Measurements from ENCODE around the gene CLEC4C. TPM values are rescaled to one million over a fixed set of nuclear protein-coding genes. Genes with fewer than 3 reads are reported as not detected.
"Not testable (repeated sequence)": the region's sequence is repeated elsewhere in the genome, so short reads cannot be mapped to it uniquely, and the experiment has no call there.

Gene CLEC4C
- not detected in 2 replicates for total RNA-seq (2014; rRNA removed; shearing (Covaris generic); ENCODE audit: low replicate concordance)

GRCh38 chr12:7747246-7747645 lies at the start of gene CLEC4C:
TSS of gene CLEC4C (minus strand) at chr12:7747375. CDS start at chr12:7747348, 27 bp downstream.
- no peak for DNase-seq (ENCODE audit: low read depth)
- in situ Hi-C loops (cut with HindIII; ENCODE audit: low pct_unique_long_range_greater_than_20kb, low sequenced_read_pairs): no loop called here

GRCh38 chr12:7793211-7793610 lies 46.0 kb upstream of the CLEC4C start:
- no peak for DNase-seq (ENCODE audit: low read depth)
- in situ Hi-C loops (cut with HindIII; ENCODE audit: low pct_unique_long_range_greater_than_20kb, low sequenced_read_pairs): no loop called here

DNA sequence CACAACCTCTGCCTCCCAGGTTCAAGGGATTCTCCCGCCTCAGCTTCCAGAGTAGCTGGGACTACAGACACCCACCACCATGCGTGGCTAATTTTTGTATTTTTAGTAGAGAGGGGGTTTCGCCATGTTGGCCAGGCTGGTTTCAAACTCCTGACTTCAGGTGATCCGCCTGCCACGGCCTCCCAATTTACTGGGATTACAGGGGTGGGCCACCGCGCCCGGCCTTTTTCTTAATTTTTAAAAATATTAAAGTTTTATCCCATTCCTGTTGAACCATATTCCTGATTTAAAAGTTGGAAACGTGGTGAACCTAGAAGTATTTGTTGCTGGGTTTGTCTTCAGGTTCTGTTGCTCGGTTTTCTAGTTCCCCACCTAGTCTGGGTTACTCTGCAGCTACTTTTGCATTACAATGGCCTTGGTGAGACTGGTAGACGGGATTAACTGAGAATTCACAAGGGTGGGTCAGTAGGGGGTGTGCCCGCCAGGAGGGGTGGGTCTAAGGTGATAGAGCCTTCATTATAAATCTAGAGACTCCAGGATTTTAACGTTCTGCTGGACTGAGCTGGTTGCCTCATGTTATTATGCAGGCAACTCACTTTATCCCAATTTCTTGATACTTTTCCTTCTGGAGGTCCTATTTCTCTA lies 41.8 kb upstream of the CLEC4C start, which contains the start of gene NANOG:
NANOG (plus strand) TSS at position 519 of the 645 bp plus-strand sequence. CDS start 213 bp downstream, outside the sequence.
- in situ Hi-C loops (cut with HindIII; ENCODE audit: low pct_unique_long_range_greater_than_20kb, low sequenced_read_pairs); DNase-seq (ENCODE audit: low read depth): not testable (repeated sequence)

- in situ Hi-C loops (cut with HindIII; ENCODE audit: low pct_unique_long_range_greater_than_20kb, low sequenced_read_pairs): no loop called here
- DNase-seq (ENCODE audit: low read depth): no peak
These were observed 41.1 kb upstream of the CLEC4C start for GRCh38 chr12:7788294-7788660.

GRCh38 chr12:7787574-7788293 lies 40.6 kb upstream of the CLEC4C start:
- DNase-seq (ENCODE audit: low read depth): no peak
- in situ Hi-C loops (cut with HindIII; ENCODE audit: low pct_unique_long_range_greater_than_20kb, low sequenced_read_pairs): no loop called here

DNA sequence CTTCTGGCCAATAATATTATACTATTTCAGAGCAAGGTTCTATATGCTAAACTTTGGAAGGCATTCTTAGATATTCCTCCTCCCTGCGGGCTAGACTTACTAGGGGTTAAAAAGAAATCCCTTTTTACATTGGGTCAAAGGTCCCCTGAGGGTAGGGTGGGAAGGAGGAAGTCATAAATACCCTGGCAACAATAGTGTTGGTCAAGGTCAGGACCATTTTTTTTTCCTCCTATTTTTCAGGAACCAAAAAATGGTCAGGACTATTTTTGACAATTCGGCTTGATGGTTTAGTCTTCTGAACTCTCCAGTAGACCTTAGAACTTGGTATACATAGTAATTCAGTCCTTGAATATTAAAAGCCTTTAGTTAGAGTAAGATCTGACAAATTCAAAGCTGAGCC lies 37.5 kb upstream of the CLEC4C start:
- in situ Hi-C loops (cut with HindIII; ENCODE audit: low pct_unique_long_range_greater_than_20kb, low sequenced_read_pairs): no loop called here
- no peak for DNase-seq (ENCODE audit: low read depth)

DNA sequence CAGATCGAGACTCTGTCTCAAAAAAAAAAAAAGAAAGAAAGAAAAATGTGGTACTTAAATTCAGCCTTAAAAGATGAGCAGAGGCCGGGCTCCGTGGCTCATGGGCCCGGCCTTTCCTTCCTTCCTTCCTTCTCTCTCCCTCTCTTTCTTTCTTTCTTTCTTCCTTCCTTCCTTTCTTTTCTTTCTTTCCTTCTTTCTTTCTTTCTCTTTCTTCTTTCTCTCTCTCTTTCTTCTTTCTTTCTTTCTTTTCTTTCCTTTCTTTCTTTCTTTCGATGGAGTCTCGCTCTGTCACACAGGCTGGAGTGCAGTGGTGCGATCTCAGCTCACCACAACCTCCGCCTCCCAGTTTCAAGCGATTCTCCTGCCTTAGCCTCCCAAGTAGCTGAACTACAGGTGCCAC lies 36.3 kb upstream of the CLEC4C start:
- DNase-seq (ENCODE audit: low read depth); in situ Hi-C loops (cut with HindIII; ENCODE audit: low pct_unique_long_range_greater_than_20kb, low sequenced_read_pairs): not testable (repeated sequence)

- in situ Hi-C loops (cut with HindIII; ENCODE audit: low pct_unique_long_range_greater_than_20kb, low sequenced_read_pairs): no loop called here
- DNase-seq (ENCODE audit: low read depth): no peak
These were observed 34.9 kb upstream of the CLEC4C start for GRCh38 chr12:7782055-7782454.

DNA sequence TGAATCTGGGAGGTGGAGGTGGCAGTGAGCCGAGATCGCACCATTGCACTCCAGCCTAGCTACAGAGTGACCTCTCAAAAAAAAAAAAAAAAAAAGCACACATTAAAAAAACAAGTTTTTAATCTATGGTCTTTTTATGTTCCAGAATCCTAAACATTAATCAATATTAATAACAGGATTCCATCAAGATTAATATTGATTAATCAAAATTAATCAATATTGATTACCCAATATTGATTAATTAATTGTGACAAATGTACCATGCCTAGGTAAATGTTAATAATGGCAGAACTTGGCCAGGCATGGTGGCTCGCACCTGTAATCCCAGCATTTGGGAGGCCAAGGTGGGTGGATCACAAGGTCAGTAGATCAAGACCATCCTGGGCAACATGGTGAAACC lies 34.1 kb upstream of the CLEC4C start:
- no peak for DNase-seq (ENCODE audit: low read depth)
- in situ Hi-C loops (cut with HindIII; ENCODE audit: low pct_unique_long_range_greater_than_20kb, low sequenced_read_pairs): no loop called here

- DNase-seq (ENCODE audit: low read depth): no peak
- in situ Hi-C loops (cut with HindIII; ENCODE audit: low pct_unique_long_range_greater_than_20kb, low sequenced_read_pairs): no loop called here
These were observed 22.8 kb upstream of the CLEC4C start for GRCh38 chr12:7769999-7770398.

DNA sequence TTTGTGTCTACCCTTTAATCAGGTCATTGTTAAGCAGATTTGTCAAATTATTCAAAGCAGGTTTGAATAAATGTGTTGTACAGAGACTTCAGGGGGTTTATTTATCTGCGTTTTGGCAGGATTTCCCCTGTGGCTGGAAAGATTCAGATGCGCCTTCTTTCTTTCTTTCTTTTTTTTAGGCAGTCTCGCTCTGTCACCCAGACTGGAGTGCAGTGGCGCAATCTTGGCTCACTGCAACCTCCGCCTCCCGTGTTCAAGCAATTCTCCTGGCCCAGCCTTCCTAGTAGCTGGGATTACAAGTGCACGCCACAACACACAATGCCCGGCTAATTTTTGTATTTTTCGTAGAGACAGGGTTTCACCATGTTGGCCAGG lies 11.6 kb upstream of the CLEC4C start:
- in situ Hi-C loops (cut with HindIII; ENCODE audit: low pct_unique_long_range_greater_than_20kb, low sequenced_read_pairs): no loop called here
- no peak for DNase-seq (ENCODE audit: low read depth)

- DNase-seq (ENCODE audit: low read depth): no peak
- in situ Hi-C loops (cut with HindIII; ENCODE audit: low pct_unique_long_range_greater_than_20kb, low sequenced_read_pairs): no loop called here
These were observed 9.8 kb upstream of the CLEC4C start for GRCh38 chr12:7756993-7757392.

- in situ Hi-C loops (cut with HindIII; ENCODE audit: low pct_unique_long_range_greater_than_20kb, low sequenced_read_pairs); DNase-seq (ENCODE audit: low read depth): not testable (repeated sequence)
These were observed 8.5 kb upstream of the CLEC4C start for GRCh38 chr12:7755668-7756067.

- in situ Hi-C loops (cut with HindIII; ENCODE audit: low pct_unique_long_range_greater_than_20kb, low sequenced_read_pairs): not testable (repeated sequence)
These were observed 5.1 kb upstream of the CLEC4C start for GRCh38 chr12:7751941-7752922.

DNA sequence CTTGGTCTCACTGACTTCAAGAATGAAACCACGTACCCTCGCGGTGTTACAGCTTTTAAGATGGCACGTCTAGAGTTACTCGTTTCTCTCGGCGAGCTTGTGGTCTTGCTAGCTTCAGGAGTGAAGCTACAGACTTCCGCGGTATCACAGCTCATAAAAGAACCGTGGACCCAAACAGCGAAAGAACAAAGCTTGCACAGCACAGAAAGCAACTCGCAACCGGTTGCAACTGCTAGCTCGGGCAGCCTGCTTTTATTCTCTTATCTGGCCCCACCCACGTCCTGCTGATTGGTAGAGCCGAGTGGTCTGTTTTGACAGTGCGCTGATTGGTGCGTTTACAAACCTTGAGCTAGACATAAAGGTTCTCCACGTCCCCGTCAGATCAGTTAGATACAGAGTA lies 4.2 kb upstream of the CLEC4C start:
- DNase-seq (ENCODE audit: low read depth): no peak
- in situ Hi-C loops (cut with HindIII; ENCODE audit: low pct_unique_long_range_greater_than_20kb, low sequenced_read_pairs): no loop called here

More at GRCh38 chr12:7751941-7752922, 5.1 kb upstream of the CLEC4C start:
- DNase-seq (ENCODE audit: low read depth): not testable (repeated sequence)

DNA sequence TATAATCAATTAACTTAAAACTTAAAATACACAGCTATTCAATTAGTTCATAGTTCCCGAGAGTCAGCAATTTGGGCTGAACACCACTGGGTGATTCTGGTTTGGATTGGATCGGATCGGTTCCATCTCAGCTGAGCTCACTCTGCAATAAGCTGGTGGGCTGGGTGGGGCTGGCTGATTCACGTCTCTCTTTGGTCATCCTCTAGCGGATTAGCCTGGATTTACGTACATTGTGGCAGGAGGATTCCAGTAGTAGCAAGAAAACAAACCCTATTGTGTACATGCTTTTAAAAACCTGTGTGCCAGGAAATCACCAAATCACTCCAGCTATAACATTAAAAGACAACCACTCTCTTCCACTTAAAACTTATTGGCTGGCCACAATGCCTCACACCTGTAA lies 3.2 kb upstream of the CLEC4C start:
- DNase-seq (ENCODE audit: low read depth): no peak
- in situ Hi-C loops (cut with HindIII; ENCODE audit: low pct_unique_long_range_greater_than_20kb, low sequenced_read_pairs): no loop called here

- DNase-seq (ENCODE audit: low read depth): no peak
- in situ Hi-C loops (cut with HindIII; ENCODE audit: low pct_unique_long_range_greater_than_20kb, low sequenced_read_pairs): no loop called here
These were observed 2.3 kb upstream of the CLEC4C start for GRCh38 chr12:7749442-7749841.

DNA sequence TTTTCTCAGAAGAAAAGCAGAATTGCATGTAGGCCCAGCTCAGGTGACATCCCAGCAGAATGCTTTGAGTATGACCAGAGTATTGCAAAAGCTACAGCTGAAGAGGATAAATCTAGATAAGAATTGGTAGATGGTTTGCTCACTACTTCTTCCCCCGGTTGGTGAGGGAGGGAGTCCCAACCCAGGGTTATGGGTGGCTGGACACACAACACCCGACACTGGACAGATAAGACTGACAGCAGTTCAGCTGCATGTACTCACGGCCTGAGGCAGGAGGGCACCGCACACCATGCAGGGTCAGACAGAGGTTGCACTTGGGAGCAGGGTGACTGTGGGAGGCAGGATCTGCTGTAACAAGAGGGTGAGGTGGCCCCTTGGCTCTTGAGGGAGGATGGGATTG lies 1.7 kb upstream of the CLEC4C start:
- in situ Hi-C loops (cut with HindIII; ENCODE audit: low pct_unique_long_range_greater_than_20kb, low sequenced_read_pairs): no loop called here
- no peak for DNase-seq (ENCODE audit: low read depth)

DNA sequence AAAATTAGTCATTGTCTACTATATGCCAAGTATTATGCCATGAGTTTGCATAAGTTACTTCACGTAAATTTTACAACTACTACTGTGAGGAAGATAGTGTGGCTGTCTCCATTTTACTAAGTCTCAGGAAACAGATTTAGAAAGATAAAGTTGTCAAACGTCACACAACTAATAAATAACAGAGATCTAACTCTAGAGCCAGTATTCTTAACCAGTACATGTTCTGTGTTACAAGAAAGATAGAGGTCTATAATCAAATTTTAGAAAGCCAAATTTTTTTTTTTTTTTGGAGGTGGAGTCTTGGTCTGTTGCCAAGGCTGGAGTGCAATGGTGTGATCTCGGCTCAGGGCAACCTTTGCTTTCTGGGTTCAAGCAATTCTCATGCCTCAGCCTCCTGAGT lies 14.2 kb downstream of the CLEC4C start:
- in situ Hi-C loops (cut with HindIII; ENCODE audit: low pct_unique_long_range_greater_than_20kb, low sequenced_read_pairs): no loop called here
- DNase-seq (ENCODE audit: low read depth): no peak
